DMS153 treated with DMSO at 0.1 percent for 48 hours (cell line): Measurements from ENCODE around the gene ERN1.

Source experiments
- DNase-seq: peaks from one replicate; lab custom pipeline; 2025; ENCODE audit not compliant: unreplicated experiment; lab: John Stamatoyannopoulos, UW

Gene ERN1

GRCh38 chr17:64063088-64063487 lies 66.9 kb downstream of the ERN1 start:
- no peak for DNase-seq

GRCh38 chr17:64061178-64061898 lies 68.6 kb downstream of the ERN1 start:
- no peak for DNase-seq

- no peak for DNase-seq
These were observed 69.6 kb downstream of the ERN1 start for GRCh38 chr17:64060331-64060730.

- no peak for DNase-seq
These were observed 70.2 kb downstream of the ERN1 start for GRCh38 chr17:64059756-64060155.

GRCh38 chr17:64058621-64059020 lies 71.3 kb downstream of the ERN1 start:
- no peak for DNase-seq

GRCh38 chr17:64057701-64058263 lies 72.2 kb downstream of the ERN1 start:
- no peak for DNase-seq

- DNase-seq = no peak
These were observed 73.5 kb downstream of the ERN1 start for GRCh38 chr17:64056269-64057005.

GRCh38 chr17:64055183-64056142 lies 74.5 kb downstream of the ERN1 start:
- DNase-seq = no peak

- DNase-seq = no peak
These were observed 75.6 kb downstream of the ERN1 start for GRCh38 chr17:64054304-64054703.

- no peak for DNase-seq
These were observed 76.8 kb downstream of the ERN1 start for GRCh38 chr17:64053101-64053500.

GRCh38 chr17:64051153-64051552 lies 78.8 kb downstream of the ERN1 start:
- no peak for DNase-seq

GRCh38 chr17:64048805-64049204 lies 81.1 kb downstream of the ERN1 start:
- DNase-seq = no peak

GRCh38 chr17:64045176-64045575 lies 84.8 kb downstream of the ERN1 start:
- DNase-seq = no peak

- DNase-seq = no peak
These were observed 87.1 kb downstream of the ERN1 start for GRCh38 chr17:64042700-64043485.

- DNase-seq = no peak
These were observed 88.0 kb downstream of the ERN1 start for GRCh38 chr17:64041912-64042311.

- no peak for DNase-seq
These were observed 89.7 kb downstream of the ERN1 start for GRCh38 chr17:64040206-64040605.

- no peak for DNase-seq
These were observed 90.9 kb downstream of the ERN1 start for GRCh38 chr17:64039106-64039400.

GRCh38 chr17:64038331-64039105 lies 91.4 kb downstream of the ERN1 start:
- DNase-seq = no peak

GRCh38 chr17:64037802-64038201 lies 92.1 kb downstream of the ERN1 start:
- DNase-seq = no peak

GRCh38 chr17:64037180-64037579 lies 92.8 kb downstream of the ERN1 start:
- no peak for DNase-seq
